Smooth muscle cell (in vitro differentiated cells): Measurements from ENCODE around the gene MIER1. TPM values are rescaled to one million over a fixed set of nuclear protein-coding genes. Genes with fewer than 3 reads are reported as not detected.

Experiments
- DNase-seq: peaks from one replicate; lab custom pipeline; 2025; ENCODE audit not compliant: unreplicated experiment; lab: John Stamatoyannopoulos, UW
- H2AFZ ChIP-seq: fragments of 200-600 bp; sonication (generic); 2 replicates; pipeline ENCODE4 v1.6.0; 2016; ENCODE audit warnings: antibody characterized with exemption, low read depth, mild to moderate bottlenecking
- H3F3A ChIP-seq: fragments of 200-600 bp; sonication (generic); 2 replicates; pipeline ENCODE4 v1.6.0; 2017; ENCODE audit warnings: antibody characterized with exemption, low read depth
- H3K27ac ChIP-seq: fragments of 200-600 bp; sonication (generic); 2 replicates; pipeline ENCODE4 v1.5.1; 2016; ENCODE audit warnings: low read depth, mild to moderate bottlenecking
- H3K27me3 ChIP-seq: fragments of 200-600 bp; sonication (generic); 2 replicates; pipeline ENCODE4 v1.6.1; 2016; ENCODE audit warnings: low read depth, mild to moderate bottlenecking
- H3K36me3 ChIP-seq: fragments of 200-600 bp; sonication (generic); 2 replicates; pipeline ENCODE4 v1.5.1; 2016; ENCODE audit warnings: low read depth
- H3K4me1 ChIP-seq: fragments of 200-600 bp; sonication (generic); 2 replicates; pipeline ENCODE4 v1.5.1; 2016; ENCODE audit warnings: low read depth
- H3K4me2 ChIP-seq: fragments of 200-600 bp; sonication (generic); 2 replicates; pipeline ENCODE4 v1.6.0; 2016; ENCODE audit warnings: mild to moderate bottlenecking
- H3K4me3 ChIP-seq: fragments of 200-600 bp; sonication (generic); 2 replicates; pipeline ENCODE4 v1.5.1; 2016; ENCODE audit warnings: mild to moderate bottlenecking
- H3K79me2 ChIP-seq: fragments of 200-600 bp; sonication (generic); 2 replicates; pipeline ENCODE4 v1.6.0; 2016; ENCODE audit warnings: low read depth, mild to moderate bottlenecking
- H3K9ac ChIP-seq: fragments of 200-600 bp; sonication (generic); 2 replicates; pipeline ENCODE4 v1.6.0; 2016; ENCODE audit warnings: low read depth
- H3K9me3 ChIP-seq: fragments of 200-600 bp; sonication (generic); replicated peaks from 2 replicates; pipeline ENCODE4 v1.5.1; 2016; ENCODE audit warnings: low read depth
- H4K20me1 ChIP-seq: fragments of 200-600 bp; sonication (generic); 2 replicates; pipeline ENCODE4 v1.6.0; 2016; ENCODE audit warnings: low read depth
- WGBS: methylation state at CpG from one replicate; pipeline ENCODE4 v1.1.7; 2016; ENCODE audit warnings: low lambda C conversion rate; 5-methylcytosine and 5-hydroxymethylcytosine counted together
- polyA plus RNA-seq: library from polyadenylated mRNA; unstranded; fragments of >200 nt; fragmentation: Nextera tagmentation; extraction: Ambion mirVana; gene quantifications from 2 replicates; pipeline ENCODE4 v1.2.1, GENCODE V29; 2016
- total RNA-seq: library from RNA; depleted of rRNA; stranded (reverse); fragments of >200 nt; gene quantifications from 2 replicates; pipeline ENCODE4 v1.2.3, GENCODE V29; 2014
- TF ChIP-seq, protein P1 (sequence below): fragments of 200-600 bp; sonication (generic); IDR thresholded peaks from 2 replicates; pipeline ENCODE4 v1.5.1; 2017; ENCODE audit warnings: borderline replicate concordance, mild to moderate bottlenecking, antibody characterized with exemption; ENCODE audit not compliant: insufficient read depth, poor library complexity, severe bottlenecking

Gene MIER1
- total and polyA plus RNA-seq, 2 experiments from 2014 or later = 17.4 to 36.1 TPM

DNA sequence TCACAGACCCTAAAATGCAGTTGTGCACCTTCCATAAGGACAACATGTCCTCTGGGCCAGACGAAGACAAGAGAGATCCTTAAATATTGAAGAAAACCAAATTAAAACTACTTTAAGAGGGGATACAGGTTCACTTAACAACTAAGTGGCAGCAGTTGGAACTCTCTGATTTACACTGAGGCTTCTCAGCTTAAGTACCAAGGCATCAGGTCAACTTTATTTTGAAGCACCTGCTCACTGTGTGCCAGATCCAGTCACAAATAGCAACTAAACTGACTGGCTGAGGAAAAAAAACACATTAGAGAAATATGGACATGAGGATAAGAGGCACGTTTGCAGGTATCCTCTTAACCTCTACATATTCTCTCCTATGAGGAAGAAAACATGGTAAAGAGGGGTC, 96.0 kb downstream of the MIER1 start:
- no peak overlapping the region for H3K4me3 ChIP-seq
- H3K27ac ChIP-seq = peak overlapping the region; percentile 90
- peak overlapping the region; percentile 10 for H3K9ac ChIP-seq
- H4K20me1 ChIP-seq = no peaks in the 10 kb centered on the region
- TF ChIP-seq, protein P1, sequence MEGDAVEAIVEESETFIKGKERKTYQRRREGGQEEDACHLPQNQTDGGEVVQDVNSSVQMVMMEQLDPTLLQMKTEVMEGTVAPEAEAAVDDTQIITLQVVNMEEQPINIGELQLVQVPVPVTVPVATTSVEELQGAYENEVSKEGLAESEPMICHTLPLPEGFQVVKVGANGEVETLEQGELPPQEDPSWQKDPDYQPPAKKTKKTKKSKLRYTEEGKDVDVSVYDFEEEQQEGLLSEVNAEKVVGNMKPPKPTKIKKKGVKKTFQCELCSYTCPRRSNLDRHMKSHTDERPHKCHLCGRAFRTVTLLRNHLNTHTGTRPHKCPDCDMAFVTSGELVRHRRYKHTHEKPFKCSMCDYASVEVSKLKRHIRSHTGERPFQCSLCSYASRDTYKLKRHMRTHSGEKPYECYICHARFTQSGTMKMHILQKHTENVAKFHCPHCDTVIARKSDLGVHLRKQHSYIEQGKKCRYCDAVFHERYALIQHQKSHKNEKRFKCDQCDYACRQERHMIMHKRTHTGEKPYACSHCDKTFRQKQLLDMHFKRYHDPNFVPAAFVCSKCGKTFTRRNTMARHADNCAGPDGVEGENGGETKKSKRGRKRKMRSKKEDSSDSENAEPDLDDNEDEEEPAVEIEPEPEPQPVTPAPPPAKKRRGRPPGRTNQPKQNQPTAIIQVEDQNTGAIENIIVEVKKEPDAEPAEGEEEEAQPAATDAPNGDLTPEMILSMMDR = no peak
- peaks cover 47% of the 10 kb centered on the region for H3F3A ChIP-seq
- H3K79me2 ChIP-seq = peaks cover 16% of the 10 kb centered on the region
- H3K4me2 ChIP-seq = peak overlapping the region; percentile 67
- H3K27me3 ChIP-seq = no peaks in the 10 kb centered on the region
- DNase-seq = no peak
- WGBS = 50% methylated on average over 2 of the region's 2 CpGs
- no peak overlapping the region for H2AFZ ChIP-seq
- H3K9me3 ChIP-seq = no peaks in the 10 kb centered on the region
- peaks cover 4% of the 10 kb centered on the region for H3K36me3 ChIP-seq
- peaks cover 35% of the 10 kb centered on the region for H3K4me1 ChIP-seq

DNA sequence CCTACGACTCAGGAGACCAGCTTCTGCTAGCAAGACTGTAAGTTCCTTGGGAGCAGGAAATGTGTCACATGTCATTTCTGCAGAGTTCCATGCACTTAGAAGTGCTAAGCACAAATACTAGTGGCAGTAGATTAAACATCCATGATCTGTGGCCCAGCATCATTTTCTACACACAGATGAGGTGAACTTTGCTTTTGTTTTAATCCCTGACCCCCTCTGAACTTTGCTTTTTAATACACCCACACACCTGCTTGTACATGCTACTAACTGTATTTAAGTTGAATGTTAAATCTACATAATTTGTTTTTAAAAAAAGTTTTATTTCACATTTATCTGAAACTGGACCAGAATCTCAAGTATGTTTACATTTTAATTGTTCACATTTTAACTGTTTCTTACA, 104.7 kb downstream of the MIER1 start:
- Histone ChIP-seq H3K36me3 (peaks cover 14% of the 10 kb centered on the region), H3K79me2 (peaks cover 12% of the 10 kb centered on the region)

DNA sequence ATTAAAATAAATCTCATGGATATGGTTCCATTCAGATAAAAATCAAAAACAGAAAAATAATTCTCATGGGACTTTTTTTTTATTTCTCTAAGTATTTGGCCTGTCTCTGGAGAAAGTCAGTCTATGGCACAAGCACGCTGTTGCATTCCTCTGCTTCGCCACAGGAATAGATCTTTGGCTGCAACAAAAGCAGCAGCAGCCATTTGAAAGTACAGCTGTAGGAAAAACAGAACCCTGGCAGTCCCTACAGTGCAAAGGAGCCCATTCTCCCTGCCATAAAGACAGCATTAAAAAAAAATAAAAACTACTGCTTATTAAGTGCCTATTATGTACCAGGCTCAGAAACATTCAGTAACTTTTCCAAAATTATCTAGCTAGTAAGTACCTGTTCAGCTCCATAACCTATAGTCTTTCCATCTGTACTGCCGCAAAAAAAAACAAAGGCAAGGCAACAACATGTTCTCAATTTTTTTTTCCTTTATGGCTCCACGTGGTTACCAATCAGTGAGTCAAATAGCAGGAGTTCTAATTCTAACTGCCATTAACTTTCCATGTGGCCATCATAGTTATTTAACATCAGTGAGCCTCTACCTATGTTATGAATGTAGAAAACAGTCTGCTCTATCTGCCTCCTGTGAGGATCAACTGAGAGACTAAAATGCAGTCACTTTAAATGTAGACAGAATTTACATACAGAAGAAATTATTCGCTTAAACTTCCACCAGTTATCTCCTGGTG, 106.5 kb downstream of the MIER1 start:
- no peak overlapping the region for H3K4me3 ChIP-seq
- peaks cover 16% of the 10 kb centered on the region for H3K36me3 ChIP-seq
- H3F3A ChIP-seq = no peaks in the 10 kb centered on the region
- no peaks in the 10 kb centered on the region for H4K20me1 ChIP-seq
- H3K27me3 ChIP-seq = no peaks in the 10 kb centered on the region
- H2AFZ ChIP-seq = no peak overlapping the region
- peaks cover under 1% of the 10 kb centered on the region for H3K79me2 ChIP-seq
- no peak for DNase-seq
- H3K9me3 ChIP-seq = no peaks in the 10 kb centered on the region
- TF ChIP-seq, protein P1 = no peak
- 88% methylated on average over 5 of the region's 5 CpGs for WGBS
- H3K27ac ChIP-seq = no peak overlapping the region
- H3K4me1 ChIP-seq = no peaks in the 10 kb centered on the region
- no peak overlapping the region for H3K9ac ChIP-seq
- H3K4me2 ChIP-seq = no peak overlapping the region

More for the DNA sequence above, 104.7 kb downstream of the MIER1 start:
- 96% methylated on average over 1 of the region's 1 CpG for WGBS
- TF ChIP-seq, protein P1 = no peak
- Histone ChIP-seq H3K4me3 (no peak overlapping the region), H2AFZ (no peak overlapping the region), H3K9me3 (no peaks in the 10 kb centered on the region), H3K27me3 (no peaks in the 10 kb centered on the region), H3K4me2 (no peak overlapping the region), H3K9ac (no peak overlapping the region), H4K20me1 (no peaks in the 10 kb centered on the region), H3K27ac (no peak overlapping the region), H3K4me1 (no peaks in the 10 kb centered on the region), H3F3A (no peaks in the 10 kb centered on the region)
- DNase-seq = no peak

DNA sequence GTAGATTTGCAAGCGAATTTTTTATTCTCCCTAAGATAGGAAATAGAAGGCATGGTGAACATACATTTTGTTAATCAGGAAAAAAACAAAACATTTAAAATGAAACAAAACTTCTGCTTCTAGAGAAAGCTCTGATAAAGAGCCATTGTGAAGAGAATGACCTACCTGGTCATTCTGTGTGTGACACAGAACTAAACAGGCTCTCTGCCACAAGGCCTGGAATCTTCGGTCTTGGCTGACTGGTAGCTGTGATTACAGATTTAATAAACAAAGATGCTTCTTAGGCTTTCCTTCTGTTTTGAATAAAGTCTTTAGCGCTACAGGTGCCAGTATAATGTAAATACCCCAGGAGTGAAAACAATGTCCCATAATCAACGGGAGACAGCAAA, 107.1 kb downstream of the MIER1 start:
- no peak for DNase-seq
- Histone ChIP-seq H3F3A (no peaks in the 10 kb centered on the region), H2AFZ (no peak overlapping the region), H3K36me3 (peaks cover 22% of the 10 kb centered on the region), H4K20me1 (no peaks in the 10 kb centered on the region), H3K4me2 (no peak overlapping the region), H3K27me3 (no peaks in the 10 kb centered on the region), H3K9me3 (no peaks in the 10 kb centered on the region), H3K27ac (no peak overlapping the region), H3K79me2 (peaks cover 3% of the 10 kb centered on the region), H3K4me3 (no peak overlapping the region), H3K4me1 (no peaks in the 10 kb centered on the region), H3K9ac (no peak overlapping the region)
- TF ChIP-seq, protein P1 = no peak
- WGBS = 99% methylated on average over 4 of the region's 4 CpGs
